CD4-positive, alpha-beta T cell treated with Interleukin-15 for 1 hour (primary cell): Measurements from ENCODE around the gene PTPRE.

Source experiments
- DNase-seq: peaks from one replicate; pipeline ENCODE4 v3.0.0-alpha.2; 2020

Gene PTPRE

DNA sequence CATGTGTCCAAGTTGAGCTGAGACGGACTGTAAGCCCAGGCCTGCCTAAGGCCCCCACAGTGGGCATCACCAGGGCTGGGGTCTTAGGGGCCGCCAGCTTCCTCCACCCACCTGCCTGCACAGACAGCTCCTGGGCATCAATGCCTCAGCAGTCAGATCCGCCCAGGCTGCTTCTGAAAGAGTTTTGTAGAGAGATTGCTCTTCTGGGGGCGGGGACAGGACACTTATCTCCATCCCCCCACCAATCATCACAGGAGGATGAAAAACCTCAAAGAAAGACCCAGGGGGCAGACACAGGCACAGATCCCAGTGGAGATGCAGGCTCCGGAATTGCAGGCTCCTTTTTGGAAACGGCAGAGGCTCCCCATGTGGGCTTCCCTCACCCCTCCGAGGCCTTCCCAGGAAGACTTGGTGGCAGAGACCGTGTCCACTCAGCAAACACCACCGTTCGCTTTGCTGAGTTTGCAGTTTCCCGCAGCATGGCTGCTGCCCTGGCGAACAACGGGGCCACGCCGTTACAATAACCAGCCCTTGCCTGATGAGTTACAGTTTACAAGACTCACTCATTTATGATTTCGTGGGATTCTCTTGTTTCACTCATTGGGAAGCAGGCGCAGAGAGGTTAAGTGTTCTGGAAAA, 122.9 kb downstream of the PTPRE start:
- DNase-seq = no peak

DNA sequence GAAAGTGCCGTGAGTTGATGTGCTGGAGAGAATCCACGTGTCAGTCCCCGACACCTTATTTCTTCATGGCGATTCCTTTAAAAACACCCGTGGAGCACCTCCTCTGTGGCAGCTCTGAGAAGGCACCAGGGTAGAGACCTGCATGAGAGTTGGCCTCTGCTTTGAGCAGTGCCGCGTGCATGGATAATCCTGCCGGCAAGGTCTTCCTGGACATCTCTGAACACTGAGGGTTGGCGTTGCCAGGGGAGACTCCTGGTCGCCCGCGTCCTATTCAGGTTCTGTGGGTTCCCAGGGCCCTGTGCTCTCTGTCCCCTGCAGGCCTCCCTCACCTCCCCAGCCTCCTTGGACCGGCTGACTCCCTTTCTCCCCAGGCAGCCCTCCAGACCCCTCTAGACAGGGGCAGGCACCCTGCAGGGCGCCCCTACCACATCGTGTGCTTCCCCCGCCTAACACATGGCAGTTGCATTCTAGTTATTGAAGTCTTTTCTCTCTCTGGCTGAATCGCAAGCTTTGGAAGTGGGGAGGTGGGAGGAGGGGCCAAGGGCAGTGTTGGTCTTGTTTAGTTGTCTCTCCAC, 123.7 kb downstream of the PTPRE start:
- no peak for DNase-seq

DNA sequence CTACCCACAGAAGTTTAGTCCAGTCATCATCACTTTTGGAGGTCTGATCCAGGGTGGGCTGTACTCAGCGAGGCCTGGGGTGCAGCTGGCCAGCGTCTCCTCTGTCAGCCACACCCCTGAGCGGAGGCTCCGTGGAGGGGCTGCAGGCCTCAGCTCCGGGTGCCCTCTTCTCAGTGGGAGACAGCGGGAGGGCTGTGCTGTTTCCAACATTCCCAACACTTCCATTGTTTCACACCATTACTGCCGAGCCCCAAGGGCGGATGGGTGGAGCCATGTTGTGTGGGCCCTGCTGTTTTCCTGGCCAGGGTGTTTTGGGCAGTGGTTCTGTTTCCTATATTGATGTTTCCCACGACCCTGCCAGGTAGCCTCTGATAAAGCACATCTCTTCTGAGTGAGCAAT, 124.3 kb downstream of the PTPRE start:
- no peak for DNase-seq

DNA sequence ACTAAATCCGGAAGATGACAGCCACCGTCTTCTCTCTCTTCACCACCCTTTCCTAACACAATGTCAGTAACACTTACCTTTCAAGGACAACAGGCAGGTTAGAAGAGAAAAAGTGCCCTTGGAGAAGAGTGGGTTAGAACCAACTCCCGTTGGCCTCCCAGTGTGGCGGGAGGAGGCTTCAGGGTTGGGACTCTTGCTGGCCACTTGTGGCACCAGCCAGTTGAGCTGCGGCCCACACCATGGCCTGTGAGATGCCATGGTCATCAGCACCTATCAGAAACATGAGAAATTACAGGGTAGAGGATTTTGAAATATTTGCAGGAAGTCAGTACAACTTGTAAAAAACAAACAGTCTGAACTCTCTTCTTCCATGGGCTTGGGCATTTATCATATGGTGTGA, 125.6 kb downstream of the PTPRE start:
- no peak for DNase-seq

DNA sequence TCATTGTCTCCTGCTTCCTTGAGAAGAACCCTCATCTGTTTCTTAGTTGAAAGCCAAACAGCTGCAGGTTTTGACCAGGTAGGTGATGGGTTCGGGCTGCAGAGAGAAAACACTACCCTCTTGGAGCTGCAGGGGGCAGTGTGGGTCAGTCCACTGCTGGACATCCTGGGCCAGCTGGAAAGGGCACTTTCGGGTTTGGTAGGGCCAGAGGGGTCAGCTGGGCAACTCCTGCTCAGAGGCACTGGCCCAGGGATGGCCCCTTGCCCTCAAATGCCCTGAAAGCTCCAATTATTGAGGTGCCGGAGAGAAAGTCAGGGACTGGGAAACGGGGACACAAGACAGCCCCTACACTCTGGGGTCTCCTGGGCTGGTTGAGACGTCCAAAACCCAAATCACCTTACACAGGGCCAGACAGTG, 128.7 kb downstream of the PTPRE start:
- DNase-seq = peak; percentile 59

DNA sequence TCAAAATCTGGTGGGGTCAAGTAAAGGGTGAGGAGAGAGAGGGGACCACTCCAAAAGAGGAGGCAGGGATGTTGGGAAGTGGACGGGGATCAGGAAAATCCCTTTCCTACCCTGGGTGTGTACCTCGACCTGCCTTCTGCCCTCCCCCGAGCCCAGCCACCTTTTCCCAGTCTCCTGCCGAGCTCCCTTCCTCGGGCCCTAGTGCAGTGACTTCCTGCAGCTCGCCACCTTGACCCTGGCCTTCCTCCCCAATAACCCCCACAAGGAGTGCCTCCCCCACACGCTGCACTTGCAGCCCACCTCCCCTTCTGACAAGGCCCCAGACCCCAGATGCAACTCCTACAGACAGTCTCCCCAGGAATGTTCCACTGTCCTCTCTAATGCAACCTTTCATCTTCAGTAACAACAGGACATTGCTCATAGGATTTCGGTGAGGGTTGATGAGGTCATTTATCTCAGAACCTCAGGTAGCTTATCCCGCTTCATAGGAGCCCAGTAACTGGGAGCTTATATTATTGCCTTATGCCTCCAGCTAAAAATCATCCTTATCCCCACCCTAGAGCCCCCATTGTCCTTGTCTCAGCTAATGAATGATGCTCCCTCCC, 129.2 kb downstream of the PTPRE start:
- DNase-seq = no peak

DNA sequence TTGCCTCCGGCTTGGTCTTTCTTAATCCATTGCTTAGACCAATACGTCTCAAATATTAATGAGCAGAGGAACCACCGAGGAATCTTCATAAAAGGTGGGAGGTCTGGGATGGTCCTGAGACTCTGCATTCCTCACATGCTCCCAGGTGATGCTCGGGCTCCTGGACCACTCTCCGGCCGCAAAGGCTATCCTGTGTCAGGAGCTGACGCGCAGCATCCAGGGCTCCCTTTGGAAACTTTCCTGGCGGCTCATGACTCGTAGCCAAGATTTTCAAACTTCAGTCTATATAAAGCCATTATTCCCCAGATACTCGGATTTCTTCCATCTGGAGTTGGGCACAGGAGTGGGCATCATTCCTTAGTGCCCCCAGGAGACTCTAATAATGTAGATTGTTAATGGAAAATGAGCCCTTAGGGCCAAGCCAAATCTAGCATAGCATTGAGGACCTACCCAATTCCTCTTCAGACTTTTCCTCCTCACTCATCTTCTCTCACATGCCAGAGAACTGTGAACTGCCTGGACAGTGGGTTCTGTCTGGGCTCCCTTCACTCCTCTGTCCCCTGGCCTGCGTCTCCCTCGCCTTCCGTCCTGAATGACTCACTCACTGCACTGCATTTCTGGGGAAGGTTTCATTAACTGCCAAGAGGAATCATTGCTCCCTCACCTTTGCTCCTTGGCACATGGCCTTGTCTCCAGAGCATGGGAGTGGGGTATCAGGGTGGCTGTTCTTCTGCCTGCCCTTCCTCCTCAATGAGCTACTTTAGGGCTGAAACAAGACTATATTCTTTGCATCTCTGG, 130.0 kb downstream of the PTPRE start:
- no peak for DNase-seq

DNA sequence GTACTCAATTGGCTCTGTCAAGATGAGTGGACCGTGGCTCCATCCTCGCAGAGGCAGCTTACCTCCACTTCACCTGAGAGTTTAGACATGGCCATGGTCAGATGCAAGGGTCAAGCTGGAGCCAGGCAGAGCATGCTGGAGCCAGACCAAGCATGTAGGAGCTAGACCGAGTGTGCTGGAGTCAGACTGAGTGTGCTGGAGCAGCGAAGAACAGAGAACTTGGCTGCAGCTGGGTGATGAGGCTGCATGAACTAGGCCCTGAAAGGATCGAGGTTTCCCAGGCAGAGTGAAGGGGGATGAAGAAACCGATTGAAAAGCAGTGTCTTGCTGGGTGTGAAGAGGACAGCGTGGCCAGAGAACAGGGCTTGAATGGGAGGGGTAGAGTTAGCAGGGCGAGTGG, 133.2 kb downstream of the PTPRE start:
- no peak for DNase-seq

DNA sequence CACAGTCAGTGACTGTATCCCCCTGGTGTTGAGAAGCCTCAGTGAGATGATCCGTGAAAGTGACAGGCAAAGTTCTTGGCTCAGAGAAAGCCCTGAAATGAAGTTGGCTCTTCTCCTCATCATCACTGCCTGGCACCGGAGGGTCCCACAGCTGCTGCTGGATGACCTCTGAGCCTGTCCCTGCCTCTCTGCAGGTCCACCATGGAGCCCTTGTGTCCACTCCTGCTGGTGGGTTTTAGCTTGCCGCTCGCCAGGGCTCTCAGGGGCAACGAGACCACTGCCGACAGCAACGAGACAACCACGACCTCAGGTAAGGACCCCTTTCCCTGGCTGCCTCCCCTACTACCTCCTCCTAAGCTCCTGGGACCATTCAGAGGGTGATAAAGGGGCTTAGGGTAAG, 133.8 kb downstream of the PTPRE start:
- no peak for DNase-seq

DNA sequence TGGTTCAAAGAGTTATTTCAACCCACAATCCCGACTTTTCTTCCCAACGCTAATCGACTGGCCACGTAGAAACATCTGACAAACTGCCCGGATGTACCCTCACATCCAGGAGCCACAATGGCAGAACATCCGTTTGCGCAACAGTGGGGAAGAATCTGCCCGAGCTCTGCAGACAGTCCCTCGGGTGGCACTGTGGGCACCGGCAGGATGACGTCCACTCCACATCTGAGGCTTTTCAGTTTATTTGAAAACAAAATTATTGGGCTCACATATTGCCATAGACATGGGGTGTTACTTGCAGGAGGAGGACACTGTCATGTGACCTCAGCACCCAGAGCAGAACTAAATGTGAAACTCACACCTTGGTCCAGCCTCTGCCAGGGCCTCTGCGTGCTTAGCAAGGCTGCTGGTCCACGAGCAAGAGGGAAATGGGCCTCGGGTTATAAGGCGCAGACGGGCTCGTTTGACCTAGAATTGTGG, 135.3 kb downstream of the PTPRE start:
- DNase-seq = peak; percentile 33

DNA sequence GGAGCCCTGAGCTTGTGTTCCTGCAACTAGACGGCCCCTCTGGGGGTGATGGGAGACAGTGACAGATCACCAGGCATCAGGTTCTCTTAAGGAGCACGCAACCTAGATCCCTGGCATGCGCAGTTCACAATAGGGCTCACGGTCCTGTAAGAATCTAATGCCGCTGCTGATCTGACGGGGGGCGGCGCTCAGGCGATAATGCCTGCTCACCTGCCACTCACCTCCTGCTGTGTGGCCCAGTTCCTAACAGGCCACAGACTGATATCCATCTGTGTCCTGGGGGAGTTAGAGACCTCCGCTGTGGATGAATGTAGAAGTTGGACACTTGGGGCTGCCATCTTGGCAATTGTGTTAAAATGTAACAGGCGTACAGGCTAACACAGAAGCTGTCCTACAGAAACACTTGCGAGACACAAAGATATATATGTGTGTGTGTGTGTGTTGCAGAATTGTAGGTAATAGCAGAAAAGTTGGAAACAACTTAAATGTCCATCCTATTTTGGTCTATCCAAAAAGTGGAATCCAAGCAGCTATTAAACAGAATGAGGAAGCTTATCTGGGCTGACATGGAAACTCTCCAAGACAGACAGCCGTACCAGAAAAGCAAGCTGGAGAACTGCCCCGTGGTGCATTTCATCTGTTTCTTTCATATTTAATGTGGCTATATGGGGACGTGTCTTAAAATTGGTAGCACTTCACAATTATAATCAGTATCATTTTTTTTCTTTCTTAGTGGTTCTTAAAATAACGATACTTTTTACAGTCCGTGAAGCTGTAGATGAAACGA, 136.5 kb downstream of the PTPRE start:
- no peak for DNase-seq

DNA sequence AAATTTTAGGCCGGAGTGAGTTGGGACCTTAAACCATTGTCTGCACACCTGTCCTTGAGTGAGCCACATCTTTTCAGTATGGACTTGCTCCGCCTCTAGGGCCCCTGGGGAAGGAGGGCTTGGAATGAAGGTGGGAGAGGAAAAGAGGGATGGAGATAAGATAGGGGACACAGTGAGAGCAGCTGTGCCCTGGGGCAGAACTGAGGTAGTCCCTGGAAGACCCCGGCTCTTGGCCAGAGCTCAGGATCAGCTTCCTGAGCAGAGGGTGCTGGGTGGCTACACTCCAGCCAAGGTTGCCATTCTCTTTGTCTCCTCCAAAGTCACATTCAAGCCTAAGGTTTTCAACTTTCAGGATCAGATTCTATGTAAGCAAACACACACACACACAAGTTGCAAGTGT, 137.3 kb downstream of the PTPRE start:
- DNase-seq = no peak

DNA sequence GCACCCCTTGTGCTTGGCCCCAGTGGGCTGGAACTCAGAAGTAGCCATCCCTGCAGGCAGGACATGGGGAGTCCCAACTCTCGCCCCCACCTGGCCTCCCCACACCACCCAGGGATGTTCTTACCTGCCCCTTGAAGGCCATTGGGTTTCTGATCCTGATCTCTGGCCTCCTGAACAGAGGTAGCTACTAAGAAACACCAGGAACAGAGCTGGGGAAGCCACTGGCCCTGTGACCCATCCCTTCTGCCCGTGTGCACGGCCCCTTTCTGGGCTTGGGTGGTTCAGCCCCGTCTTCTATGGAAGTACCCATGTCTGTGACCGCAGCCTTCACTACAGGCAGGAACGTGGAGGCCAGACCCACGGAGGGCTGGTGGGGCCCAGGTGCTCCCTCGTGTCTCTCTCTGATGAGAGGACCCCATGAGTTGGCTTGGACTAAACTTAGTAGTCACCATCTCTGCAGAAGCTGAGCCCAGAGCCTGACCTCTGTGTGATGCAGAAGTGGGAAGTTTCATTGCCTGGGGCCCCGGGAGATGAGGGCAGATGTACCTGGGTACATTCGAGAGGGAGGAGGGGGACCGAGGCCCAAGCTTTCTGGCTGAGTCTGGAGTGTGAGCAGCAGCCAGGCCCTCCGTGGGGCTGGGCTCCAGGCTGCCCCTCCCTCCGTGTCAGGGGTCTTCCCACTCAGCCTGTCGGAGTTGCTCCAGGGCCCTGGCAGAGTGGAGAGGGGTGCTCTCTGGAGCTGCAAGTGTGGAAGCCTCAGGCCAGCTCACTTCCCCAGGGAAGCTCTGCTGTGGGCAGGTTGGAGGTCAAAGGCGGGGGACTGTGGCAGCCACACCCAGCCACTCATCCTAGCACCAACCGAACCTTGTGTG, 138.3 kb downstream of the PTPRE start:
- DNase-seq = no peak

DNA sequence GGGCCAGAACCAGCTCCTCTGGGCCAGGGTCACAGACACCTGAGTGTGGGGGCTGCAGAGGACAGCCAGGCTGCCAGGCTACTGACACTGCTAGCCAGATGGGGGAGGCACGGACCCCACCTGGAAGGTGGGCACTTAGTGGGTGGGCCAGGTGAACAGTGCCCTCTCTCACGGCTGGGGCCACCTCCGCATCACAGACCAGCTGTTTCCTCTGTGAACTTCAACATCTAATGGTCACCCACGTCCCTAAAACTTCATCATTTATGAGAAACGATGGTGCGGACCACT, 138.9 kb downstream of the PTPRE start:
- no peak for DNase-seq

DNA sequence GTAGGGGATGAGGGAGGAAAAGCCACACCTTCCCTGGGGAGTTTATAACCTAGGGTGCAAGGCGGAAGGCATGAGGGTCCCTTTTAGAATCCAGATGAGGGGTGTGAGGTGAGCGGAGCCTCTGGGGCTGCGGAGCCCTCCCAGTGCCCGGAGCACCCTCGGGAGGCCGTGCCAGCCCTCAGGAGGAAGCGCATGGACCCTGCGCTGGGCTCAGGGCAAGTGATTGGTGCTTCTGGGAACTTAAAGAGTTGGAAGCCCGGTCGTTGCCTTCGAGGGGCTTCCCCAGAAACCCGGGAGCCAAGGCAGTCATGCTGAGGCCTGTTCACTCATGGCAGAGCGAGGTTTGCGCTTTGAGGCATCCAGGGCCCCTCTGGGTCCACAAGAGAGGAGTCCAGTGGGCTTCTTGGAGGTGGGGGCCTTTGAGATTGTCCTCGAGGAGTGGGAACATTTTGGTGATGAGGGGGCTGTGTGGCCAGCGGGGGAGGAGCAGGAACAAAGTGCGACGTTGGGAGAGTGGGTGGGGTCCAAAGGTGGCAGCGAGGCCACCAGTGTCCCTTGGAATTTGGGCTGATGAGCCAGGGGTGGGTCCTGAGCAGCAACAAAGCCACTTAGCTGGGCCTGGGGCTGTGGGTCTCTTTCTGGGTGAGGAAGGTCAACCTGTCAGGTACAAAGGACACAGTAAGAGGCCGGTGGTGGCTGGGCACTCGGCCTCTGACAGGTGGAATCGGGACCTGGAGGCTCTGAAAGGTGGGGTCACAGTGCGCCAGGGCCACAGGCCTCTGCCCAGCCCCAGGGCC, 139.5 kb downstream of the PTPRE start:
- no peak for DNase-seq

DNA sequence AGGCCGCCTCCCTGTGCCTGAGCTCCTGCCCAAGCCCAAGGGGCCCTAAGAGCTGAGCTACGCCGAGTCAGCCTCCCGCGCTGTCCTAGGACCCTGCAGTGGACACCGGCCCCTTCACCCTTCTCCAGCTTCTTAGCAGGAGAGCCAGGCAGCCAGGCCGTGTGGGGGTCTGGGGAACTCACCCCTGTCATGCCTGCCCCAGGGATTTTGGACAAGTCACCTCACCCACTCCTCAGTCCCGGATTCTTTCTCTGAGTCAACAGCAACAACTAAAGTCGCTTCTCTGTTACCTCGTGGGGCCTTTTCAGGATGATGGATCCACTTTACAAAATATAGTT, 140.0 kb downstream of the PTPRE start:
- DNase-seq = no peak

DNA sequence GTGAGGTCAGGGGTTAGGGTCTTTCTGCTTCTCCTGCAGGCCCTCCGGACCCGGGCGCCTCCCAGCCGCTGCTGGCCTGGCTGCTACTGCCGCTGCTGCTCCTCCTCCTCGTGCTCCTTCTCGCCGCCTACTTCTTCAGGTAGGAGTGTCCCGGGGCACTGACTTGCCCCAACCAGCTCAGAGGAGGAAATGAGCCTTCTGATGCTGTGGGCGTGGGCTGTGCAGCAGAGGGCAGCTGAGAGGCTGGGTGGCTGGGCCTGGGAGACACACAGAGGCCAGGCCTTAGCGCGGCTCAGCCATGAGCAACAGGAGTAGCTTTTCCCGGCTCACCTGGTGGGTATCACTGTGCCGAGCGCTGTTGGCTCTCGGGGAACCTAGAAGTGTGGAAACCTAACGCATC, 140.4 kb downstream of the PTPRE start:
- peak; percentile 91 for DNase-seq

DNA sequence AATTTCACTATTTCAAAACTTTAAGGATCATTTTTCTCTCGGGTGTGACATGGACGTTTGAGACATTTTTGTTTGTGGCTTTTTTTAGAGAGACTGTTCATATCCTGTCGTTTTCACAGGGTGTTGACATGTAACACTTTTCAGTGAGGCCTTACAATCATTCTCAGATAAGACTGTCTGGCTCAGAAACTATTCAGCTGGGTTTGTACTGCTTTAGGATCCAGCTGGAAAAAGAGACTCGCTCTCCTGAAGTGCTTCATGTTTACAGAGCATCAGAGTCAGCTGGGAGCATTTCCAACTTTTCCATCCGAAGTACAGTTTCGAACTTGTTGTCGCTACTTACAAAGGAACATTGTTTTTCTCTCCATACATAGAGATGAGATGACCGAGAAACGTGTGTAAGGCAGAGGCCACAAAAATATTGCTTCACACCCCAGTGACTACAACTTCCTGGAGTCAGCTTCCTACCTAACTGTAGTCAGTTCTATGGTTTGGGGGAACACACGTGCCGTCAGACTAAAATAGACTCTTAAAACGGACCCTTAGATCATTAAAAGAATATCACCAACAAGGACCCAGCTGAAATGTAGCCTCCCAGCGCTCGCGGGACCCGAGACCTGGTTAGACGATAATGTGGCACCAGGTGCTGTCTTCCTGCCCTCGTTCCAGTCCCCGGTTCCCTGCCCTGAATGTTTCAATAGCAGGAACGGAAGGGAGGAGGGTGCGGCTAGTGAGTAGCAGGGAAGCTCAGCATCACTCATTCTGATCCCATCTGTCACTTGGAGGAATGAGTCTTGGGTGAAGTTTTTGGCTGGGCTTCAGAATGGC, 141.3 kb downstream of the PTPRE start:
- DNase-seq = peak; percentile 54

DNA sequence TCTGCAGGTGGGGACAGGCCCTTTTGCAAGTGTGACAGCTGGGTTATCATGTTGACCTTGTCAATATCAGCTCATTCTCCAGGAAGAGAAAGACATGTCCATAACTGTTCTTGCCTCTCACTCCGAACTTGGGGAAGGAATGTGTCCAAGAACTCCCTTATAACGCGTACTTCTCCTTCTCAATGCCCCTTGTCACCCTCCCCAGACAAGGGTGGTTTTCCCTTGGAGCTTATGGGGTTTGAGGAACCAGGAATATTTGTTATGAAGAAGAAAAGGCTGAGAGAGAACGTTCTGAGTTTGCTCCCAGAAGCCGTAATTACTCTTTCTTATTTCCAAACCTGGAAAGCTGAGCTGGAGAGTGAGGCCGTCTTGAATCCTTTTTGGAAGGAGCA, 141.9 kb downstream of the PTPRE start:
- no peak for DNase-seq
